Uterus (tissue), 2 donors: ENCODE results near the gene ORMDL3.

Source experiments
- POLR2A ChIP-seq, 2 donors: fragments of 450-650 bp; IDR thresholded peaks; one replicate each; pipeline ENCODE4 v1.6.1; 2016; ENCODE audit warnings: antibody characterized with exemption in 2 of 2, mild to moderate bottlenecking in 1 of 2, moderate library complexity in 1 of 2
- TF ChIP-seq, protein P1 (sequence below), 4 experiments: fragments of 200-600 bp in 2 of 4; fragments of 450-650 bp in 2 of 4; sonication (generic) in 2 of 4; IDR thresholded peaks; one replicate each; pipeline ENCODE4 v1.5.1; 2016 to 2019; ENCODE audit warnings: antibody characterized with exemption in 4 of 4, mild to moderate bottlenecking in 2 of 4, moderate library complexity in 1 of 4

DNA sequence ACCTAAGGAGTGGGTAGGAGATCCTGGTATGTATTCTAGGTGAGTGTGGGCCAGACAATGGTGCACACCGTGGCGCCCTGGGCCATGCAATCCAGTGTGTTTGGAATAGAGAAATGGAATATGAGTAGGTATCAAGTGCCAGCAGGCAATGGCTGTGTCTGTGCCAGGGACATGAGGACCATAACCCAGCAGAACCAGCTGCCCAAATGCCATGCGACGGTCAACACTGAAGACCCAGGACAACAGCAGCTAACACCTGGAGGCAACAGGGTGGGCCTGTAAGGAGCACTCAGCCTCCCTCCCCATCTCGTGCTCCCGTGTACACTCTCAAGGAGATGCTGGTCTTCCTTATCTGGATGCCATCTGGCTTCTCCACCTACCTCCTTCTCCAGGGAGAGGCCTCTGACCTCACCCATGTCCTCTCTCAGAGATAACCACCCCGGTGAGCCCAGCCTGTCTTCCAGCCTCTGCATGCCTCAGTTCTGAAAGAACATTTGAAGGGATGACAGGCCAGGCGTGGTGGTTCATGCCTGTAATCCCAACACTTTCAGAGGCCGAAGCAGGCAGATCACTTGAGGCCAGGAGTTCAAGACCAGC lies 8.2 kb downstream of the ORMDL3 start:
- no peak for TF ChIP-seq POLR2A (IDR thresholded peaks at IDR 0.05)
- TF ChIP-seq, protein P1, sequence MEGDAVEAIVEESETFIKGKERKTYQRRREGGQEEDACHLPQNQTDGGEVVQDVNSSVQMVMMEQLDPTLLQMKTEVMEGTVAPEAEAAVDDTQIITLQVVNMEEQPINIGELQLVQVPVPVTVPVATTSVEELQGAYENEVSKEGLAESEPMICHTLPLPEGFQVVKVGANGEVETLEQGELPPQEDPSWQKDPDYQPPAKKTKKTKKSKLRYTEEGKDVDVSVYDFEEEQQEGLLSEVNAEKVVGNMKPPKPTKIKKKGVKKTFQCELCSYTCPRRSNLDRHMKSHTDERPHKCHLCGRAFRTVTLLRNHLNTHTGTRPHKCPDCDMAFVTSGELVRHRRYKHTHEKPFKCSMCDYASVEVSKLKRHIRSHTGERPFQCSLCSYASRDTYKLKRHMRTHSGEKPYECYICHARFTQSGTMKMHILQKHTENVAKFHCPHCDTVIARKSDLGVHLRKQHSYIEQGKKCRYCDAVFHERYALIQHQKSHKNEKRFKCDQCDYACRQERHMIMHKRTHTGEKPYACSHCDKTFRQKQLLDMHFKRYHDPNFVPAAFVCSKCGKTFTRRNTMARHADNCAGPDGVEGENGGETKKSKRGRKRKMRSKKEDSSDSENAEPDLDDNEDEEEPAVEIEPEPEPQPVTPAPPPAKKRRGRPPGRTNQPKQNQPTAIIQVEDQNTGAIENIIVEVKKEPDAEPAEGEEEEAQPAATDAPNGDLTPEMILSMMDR (IDR thresholded peaks at IDR 0.05), result no peak
